ELR (cell line): Measurements from ENCODE around the gene ERLEC1.
"Not testable (repeated sequence)": the region's sequence is repeated elsewhere in the genome, so short reads cannot be mapped to it uniquely, and the experiment has no call there.

ENCODE experiments used
- DNase-seq: peaks from one replicate; pipeline ENCODE4 v3.0.0-alpha.2; 2015; ENCODE audit warnings: low read depth

The ERLEC1 gene, protein sequence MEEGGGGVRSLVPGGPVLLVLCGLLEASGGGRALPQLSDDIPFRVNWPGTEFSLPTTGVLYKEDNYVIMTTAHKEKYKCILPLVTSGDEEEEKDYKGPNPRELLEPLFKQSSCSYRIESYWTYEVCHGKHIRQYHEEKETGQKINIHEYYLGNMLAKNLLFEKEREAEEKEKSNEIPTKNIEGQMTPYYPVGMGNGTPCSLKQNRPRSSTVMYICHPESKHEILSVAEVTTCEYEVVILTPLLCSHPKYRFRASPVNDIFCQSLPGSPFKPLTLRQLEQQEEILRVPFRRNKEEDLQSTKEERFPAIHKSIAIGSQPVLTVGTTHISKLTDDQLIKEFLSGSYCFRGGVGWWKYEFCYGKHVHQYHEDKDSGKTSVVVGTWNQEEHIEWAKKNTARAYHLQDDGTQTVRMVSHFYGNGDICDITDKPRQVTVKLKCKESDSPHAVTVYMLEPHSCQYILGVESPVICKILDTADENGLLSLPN

DNA sequence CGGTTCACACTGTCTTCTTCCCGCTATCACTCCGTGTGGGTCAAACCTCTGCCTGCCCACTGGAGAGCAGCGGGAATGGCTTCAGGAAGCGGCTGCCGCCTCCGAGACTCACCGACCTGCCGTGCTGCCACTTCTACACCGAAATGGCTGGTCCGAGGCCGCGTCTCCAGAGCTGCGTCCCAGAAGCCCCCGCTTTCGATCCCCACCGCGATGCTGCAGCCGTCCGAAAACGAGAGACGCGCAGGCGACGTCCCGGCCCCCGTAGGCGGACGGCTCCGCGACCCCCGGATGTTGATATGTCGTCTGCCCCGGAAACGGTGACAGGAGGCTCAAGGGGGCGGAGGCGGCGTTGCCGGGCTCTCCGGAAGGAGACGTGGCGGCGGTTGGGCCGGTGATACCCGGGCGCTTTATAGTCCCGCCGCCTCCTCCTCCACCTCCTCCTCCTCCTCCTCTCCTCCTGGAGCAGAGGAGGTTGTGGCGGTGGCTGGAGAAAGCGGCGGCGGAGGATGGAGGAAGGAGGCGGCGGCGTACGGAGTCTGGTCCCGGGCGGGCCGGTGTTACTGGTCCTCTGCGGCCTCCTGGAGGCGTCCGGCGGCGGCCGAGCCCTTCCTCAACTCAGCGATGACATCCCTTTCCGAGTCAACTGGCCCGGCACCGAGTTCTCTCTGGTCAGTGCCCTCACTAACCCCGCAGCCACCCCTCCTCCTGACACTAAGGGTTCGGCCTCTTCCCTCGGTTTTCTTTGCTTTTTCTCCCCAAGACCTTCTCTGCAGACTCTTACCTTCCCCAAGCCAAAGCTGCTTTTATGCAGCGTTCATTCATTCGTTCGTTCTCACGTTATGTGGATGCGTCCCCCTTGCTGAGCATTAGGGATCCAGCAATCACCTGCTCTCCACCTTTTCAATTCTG lies at the start of gene ERLEC1, which contains the start of gene ASB3:
Gene ERLEC1 (plus strand): TSS at position 340 of the 909 bp plus-strand sequence. CDS start 167 bp downstream, at position 507.
Gene ASB3 (minus strand): TSS at position 249 of the 909 bp plus-strand sequence. CDS start 21,381 bp downstream, outside the sequence.
- peak; percentile 85 for DNase-seq

DNA sequence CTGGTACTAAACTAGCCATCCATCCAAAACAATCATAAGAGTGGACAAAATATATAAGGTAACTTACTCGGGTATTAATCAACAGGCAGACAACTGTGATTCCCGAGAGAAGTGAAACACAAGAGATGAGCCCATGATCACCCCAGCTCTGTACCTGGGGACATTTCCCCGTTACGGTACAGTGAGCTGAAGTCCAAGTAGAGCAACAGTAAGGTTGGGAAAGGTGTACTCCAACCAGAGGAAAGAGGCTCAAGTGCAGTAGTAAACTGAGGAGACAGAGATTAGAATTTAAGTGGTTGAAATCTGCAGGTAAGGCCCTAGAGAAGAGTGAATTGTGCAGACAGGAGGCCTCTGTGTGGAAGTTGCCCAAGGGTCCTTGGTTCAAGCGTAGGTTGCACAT lies 49.8 kb upstream of the ERLEC1 start:
- no peak for DNase-seq

DNA sequence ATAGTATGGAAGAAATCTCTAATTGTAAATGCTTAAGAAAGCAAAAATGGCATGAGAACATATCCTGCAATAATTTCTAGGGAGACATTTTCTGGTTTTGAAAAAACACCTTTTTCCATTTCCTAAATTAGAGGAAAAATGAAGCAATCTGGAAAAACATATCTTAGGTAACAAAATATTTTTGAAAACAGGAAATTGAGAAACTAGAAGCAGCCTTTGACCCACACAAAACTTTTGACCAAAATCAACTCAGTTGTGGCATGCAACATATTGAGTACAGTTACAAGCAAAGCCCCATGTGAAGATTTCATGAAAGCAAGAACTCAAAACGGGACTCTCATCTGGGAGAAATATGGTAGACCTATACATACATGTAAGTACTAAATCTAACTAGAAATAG lies 47.8 kb upstream of the ERLEC1 start:
- no peak for DNase-seq

DNA sequence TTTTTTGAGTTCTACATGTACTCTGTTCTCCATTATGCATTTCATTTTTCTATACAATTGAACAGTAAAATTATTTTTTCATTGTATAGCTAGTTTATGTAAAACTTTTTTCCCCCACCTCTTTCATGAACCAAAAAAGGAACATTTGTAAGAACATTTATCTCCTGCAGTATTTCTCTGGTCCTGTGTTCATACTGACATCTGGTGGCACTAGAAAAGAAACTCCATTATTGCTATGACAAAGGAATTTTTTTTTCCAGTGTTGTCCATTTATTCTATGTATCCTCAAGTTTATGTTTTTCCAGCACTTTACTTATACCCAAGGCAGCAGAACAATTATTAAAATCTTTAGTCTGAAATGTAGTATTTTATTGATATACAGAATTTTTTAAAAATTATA lies 46.7 kb upstream of the ERLEC1 start:
- peak; percentile 54 for DNase-seq

DNA sequence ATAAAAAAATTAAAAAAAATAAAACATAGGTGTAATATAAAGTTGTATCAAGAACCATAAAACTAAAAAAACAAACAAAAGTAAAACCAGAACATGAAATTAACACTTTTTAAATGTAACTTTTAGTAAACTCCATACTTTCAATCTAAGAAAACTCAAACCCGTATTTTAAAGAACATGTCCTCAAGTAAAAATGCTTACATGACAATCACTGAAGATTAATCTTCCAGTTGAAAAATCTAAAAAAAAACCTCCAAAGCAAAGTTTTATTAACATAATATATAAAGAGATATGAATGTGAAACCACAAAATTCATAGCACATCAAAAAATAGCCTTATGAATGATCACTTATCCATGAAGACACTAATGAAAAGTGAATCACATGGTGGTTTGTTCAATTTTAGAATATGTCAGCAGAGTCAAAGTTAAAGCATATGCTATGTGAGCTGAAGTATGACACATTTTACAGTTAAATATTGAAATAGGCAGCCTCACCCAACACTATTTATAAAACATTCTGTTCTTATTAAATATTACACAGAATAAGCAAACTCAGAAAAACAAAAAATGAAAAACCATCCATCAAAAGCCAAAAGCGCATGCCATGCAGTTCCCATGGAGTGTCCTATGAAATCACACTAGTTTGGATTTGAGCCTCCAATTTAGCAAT lies 42.3 kb upstream of the ERLEC1 start:
- no peak for DNase-seq

DNA sequence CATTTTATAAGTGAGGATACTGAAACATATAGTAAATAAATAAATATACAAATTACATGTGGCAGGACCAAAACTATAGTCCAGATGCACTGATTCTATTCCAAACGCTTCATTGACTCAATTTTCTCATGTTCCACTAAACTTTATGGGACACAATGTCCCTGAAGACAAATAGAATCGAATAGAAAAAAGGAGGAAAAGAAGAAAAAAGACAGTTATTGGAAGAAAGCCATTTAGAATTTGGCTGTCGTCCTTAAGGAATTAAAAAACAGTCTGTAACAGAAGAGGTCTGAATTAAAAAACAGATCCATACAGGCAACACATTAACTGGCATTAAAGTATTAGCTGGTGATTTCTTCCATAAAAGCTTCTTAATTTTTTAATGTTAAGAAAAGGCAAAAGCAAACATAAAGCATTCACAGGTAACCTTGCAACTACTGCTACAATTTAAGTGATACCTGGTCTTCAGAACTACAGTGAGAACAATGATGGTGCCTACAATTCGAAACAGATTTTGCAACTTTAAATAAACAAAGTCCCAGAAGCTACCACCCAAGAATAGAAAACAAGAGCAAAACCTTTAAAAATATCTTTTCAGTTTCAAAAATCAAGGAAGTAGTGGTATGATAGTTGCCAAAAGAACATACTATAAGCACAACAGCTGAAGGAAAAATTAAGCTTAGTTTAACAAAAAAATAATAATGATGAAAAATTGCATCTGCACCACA lies 36.6 kb upstream of the ERLEC1 start:
- no peak for DNase-seq

DNA sequence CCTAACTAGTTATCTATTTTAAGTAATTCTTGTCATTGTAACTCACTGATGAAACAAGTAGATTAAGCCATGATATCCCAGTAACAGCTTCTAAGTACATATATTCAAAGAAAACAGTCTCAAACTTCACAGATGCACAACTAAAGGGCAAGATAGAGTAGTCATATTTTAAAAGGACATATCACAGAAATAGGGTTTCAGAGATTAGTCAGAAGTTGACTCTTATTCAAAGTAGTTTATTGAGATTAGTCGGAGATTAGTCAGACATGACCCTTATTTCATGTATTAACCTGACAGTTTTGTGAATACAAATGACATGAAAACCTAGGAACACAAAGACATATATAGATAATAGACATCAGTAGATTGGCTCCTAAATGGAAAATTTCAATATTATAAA lies 35.1 kb upstream of the ERLEC1 start:
- peak; percentile 86 for DNase-seq

DNA sequence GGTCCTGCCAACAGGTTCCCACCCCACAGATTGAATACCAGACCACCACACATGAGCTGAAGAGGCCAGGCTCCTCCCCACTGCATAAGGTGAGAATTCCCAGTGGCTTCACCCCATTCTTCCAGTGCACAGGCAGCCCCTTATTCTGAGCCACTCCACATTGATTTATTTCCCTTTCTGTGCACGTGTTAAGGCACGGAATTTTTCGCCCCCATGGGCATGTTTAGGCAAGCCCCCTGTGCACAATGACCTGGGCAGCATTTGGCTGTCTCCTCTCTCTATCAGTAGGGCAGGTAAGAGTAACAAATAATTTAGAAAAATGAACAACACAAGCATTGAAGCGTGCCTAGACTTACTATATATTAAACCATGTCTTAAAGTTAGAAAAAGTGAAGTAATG lies 34.5 kb upstream of the ERLEC1 start:
- DNase-seq = no peak

DNA sequence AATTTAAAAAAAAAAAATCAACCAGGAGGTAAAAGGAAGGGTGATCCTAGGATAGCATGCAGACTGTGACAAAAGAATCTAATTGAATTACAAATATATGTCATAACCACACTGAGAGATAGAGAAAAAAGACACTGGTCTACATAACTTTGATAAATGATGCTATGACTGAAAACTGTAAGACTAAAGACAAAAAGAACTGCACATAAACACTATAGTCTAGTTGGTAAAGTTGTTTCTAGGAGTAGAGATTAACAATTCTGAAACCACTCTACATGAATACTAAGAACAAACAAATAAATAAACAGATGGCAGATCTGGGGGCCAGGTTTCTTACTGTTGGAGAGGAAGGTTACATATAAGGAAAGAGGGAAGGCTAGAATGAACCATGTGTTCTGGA lies 33.8 kb upstream of the ERLEC1 start:
- DNase-seq = no peak

DNA sequence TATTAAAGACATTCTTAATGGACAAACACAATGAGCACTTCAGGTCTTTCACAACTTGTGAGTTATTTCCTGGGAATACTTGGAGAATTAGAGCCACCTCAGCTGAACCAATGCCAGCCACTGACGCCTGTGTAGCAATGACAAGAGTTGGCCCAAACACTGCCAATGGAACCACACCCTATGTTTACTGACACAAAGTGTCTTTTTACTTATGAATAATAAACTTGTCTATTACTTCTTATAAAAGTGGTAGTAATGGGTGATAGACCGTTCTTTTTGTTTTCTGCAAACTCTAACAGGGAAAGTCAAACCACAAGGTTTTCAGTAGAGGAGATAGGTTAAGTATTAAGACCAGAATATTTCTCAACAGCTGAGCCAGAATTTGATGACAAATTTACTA lies 31.7 kb upstream of the ERLEC1 start:
- peak; percentile 37 for DNase-seq

DNA sequence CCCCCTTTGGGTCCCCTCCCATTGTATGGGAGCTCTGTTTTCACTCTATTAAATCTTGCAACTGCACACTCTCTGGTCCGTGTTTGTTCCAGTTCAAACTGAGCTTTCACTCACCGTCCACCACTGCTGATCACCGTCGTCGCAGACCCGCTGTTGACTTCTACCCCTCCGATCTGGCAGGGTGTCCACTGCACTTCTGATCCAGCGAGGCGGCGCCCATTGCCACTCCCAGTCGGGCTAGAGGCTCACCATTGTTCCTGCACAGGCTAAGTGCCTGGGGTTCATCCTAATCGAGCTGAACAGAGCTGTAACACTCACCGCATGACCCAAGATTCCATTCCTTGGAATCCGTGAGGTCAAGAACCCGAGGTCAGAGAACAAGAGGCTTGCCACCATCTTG lies 30.2 kb upstream of the ERLEC1 start:
- no peak for DNase-seq

DNA sequence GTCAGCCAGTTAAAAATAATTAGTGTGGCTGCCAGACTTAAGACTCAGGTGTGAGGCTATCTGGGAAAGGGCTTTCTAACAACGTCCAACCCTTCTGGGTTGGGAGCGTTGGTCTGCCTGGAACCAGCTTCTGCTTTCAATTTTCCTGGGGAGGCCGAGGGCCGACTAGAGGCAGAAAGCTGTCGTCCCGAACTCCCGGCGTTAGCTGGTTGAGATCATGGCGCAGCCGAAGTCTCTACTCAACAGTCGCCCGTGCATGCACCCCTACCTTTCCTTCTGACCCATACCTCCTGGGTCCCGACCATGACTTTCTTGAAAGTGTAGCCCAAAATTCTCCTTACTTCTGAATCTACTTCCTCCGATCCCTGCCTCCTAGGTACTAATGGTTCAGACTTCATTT lies 29.6 kb upstream of the ERLEC1 start:
- not testable (repeated sequence) for DNase-seq

DNA sequence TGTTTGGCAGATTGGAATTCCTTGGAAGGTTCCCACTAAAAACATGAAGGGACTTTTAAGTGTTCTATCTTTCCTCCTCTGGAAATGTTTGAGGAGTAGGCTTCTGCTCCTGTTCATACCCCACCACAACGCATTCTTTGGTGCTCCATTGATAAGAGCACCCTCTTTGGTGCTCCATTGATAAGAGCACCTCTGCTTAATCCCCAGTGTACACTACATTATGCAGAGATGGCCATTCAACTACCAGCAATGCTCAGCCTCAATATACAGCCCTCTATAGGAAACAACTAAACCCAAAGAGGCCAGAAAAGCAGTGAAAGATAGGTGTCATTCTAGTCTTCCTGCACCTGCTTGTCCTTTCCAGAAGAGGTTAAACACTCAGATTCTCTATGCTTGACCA lies 21.1 kb upstream of the ERLEC1 start:
- DNase-seq = no peak

DNA sequence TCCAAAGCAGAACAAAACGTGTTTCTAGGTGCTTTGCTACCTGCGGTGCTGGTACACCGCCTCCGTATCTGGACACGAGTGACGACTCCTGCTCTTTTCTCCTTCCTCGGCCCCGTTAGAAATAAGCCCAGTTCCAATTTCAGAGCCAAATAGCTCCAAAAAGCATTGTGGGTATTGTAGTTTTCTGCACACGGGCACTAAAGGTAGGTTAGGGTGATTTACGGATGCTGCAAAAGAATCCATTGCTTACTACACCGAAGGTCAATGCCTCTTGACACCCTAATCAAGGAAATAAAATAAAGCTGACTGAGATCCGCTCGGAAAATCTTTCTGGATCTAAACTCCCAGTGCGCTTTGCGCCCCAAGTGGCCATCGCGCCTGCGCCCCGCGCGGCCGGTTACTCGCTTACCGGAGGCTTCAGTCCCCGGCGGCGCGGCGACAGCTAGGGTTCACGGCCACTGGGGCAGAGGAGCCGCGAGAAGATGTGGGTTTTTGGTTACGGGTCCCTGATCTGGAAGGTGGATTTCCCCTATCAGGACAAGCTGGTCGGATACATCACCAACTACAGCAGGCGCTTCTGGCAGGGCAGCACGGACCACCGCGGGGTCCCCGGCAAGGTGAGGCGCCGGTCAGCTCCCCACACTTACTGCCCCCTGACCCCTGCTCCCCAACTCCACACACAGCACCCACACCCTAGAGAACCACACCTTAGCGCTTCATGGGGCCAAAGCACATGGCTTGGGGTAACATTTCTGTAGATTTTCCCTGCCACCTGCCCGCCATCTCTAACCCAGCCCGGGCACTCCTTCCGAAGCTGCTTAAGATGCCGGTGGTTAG lies 19.2 kb upstream of the ERLEC1 start, which contains the start of gene CHAC2:
Gene CHAC2 (plus strand): TSS at position 400 of the 837 bp plus-strand sequence. CDS start 83 bp downstream, at position 483.
- DNase-seq = peak; percentile 89

DNA sequence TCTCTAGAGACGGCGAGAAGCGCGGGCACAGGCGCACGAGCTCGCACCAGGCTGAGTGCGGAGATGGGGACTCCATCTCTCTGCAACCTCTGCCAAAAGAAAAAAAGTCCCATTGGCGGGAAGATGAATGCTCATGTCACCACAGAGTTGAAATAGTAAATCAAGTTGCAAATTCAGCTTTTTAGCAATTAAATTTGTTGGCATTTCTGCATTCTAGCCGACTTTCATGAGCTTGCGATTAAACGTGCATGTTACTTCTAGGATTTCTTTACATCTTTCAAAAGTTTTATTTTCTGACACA lies 18.7 kb upstream of the ERLEC1 start:
- DNase-seq = no peak

DNA sequence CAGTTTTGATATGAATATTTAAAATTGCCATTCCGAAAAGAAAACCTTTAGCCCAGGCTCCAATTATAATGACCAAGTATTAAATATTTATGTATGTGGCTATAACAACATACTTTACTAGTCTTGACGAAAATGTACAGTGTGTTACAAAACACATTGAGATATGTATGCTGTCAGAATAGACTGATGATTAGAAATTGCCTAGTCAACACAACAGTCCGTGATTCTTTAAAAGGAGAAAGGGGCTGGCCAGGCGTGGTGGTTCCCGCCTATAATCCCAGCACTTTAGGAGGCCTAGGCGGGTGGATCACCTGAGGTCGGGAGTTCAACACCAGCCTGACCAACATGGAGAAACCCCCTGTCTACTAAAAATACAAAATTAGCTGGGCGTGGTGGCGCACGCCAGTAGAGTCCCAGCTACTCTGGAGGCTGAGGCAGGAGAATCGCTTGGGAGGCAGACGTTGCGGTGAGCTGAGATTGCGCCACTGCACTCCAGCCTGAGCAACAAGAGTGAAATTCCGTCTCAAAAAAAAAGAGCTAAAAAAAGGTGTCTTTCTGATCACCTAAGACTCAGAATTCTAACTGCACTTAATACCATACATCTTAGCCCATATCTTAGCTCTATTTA lies 17.4 kb upstream of the ERLEC1 start:
- DNase-seq = no peak

DNA sequence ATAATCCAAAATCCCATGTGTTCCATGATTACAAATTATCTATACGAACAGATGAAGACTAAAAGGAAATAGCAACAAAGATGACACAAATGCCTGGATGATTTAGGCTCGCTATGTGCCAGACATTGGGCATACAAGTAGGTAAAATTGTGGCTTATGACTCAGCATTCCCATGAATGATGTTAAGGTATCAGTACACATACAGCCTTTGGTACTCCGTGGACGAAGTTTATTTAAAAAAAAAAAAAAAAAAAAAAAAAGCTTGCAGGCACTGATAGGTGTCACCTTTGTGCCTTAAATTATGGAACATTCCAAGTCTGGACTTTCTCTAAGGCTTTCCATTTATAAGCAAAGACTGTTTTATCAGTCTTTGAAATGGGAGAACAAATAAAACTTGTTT lies 16.6 kb upstream of the ERLEC1 start:
- DNase-seq = no peak

DNA sequence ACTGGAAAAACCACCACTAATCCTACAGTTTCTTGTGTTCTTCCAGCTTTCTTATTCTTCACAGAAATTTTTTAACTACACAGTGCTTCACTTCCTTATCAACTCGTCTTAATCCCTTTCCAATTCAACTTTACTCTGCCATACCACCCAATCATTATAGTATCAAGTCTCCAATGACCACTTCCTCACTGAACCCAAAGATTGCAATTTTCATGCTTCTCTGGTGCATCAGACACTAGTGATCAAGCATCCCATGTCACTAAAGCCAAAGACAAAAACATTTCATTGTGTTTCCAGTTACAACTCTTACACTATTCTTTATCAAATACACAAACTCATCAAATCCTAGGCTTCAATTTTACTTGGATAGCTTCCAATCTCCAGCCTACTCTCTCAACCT lies 9.7 kb upstream of the ERLEC1 start:
- no peak for DNase-seq

DNA sequence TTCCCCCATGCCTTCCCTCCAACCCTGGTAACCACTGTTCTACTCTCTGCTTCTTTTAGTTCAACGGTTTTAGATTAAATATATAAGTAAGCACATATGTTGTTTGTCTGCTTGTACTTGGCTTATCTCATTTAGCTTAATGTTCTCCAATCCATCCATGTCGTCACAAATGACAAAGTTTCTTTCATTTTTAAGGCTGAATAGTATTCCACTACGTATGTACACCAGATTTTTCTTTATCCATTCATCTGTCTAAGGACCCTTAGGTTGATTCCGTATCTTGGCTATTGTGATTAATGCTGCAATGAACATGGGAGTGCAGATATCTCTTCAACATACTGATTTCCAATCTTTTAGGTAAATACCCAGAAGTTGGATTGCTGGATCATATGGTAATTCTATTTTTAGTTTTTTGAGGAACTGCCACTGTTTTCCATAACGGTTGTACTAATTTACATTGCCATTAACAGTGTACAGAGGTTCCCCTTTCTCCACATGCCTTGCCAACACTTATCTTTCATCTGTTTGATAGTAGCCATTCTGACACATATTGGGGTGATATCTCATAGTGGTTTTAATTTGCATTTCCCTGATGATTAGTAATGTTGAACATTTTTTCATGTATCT lies 8.2 kb upstream of the ERLEC1 start:
- DNase-seq = no peak

DNA sequence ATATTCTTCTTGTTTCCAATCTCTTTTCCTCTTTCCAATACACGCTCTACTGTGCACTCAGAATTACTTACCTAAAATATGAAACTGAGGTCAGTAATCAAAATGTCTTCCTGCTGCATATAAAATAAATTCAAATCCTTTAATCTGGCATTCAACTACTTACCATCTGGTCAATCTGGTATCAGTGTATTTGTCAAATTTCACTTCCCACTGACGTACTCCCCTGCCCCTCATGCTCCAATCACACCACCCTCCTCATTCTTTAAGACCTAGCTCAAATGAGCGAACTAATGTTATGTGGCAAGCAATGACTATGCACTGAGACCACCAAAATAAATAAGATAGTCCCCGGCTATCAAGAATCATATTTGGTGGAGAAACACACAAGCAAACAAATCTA lies 6.8 kb upstream of the ERLEC1 start:
- no peak for DNase-seq
